ENCODE results near the gene KLHL35. TPM values are rescaled to one million over a fixed set of nuclear protein-coding genes. Genes with fewer than 3 reads are reported as not detected.

Gene KLHL35
- total and polyA plus RNA-seq, 4 donors = 0.62 to 2.4 (median 1.7) TPM

GRCh38 chr11:75462117-75462653 is 29.2 kb upstream of the KLHL35 start:
- Histone ChIP-seq H3K9me3 (ENCODE audit: control insufficient read depth in 4 of 4, insufficient read depth in 3 of 4, low read length in 3 of 4) (no peaks in the 10 kb centered on the region), H3K4me1 (ENCODE audit: control insufficient read depth in 5 of 5, insufficient read depth in 5 of 5, low read length in 5 of 5) (peaks cover 0 to 25% (median 14%) of the 10 kb centered on the region in 5 donors), H3K4me3 (no peak overlapping the region), H3K36me3 (ENCODE audit: control insufficient read depth in 4 of 4, insufficient read depth in 4 of 4, low read length in 4 of 4) (no peaks in the 10 kb centered on the region), H3K9ac (ENCODE audit: insufficient read depth in 1 of 2, low read length in 2 of 2) (no peak overlapping the region), H3K27me3 (ENCODE audit: control insufficient read depth in 3 of 3, insufficient read depth in 3 of 3, low read length in 2 of 3) (no peaks in the 10 kb centered on the region), H3K27ac (ENCODE audit: low read depth in 1 of 2, low read length in 1 of 2) (no peak overlapping the region)
- no peak for ATAC-seq (ENCODE audit: insufficient read depth, low FRiP score)
- TF ChIP-seq, protein P1, sequence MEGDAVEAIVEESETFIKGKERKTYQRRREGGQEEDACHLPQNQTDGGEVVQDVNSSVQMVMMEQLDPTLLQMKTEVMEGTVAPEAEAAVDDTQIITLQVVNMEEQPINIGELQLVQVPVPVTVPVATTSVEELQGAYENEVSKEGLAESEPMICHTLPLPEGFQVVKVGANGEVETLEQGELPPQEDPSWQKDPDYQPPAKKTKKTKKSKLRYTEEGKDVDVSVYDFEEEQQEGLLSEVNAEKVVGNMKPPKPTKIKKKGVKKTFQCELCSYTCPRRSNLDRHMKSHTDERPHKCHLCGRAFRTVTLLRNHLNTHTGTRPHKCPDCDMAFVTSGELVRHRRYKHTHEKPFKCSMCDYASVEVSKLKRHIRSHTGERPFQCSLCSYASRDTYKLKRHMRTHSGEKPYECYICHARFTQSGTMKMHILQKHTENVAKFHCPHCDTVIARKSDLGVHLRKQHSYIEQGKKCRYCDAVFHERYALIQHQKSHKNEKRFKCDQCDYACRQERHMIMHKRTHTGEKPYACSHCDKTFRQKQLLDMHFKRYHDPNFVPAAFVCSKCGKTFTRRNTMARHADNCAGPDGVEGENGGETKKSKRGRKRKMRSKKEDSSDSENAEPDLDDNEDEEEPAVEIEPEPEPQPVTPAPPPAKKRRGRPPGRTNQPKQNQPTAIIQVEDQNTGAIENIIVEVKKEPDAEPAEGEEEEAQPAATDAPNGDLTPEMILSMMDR (IDR thresholded peaks at IDR 0.05; ENCODE audit: control extremely low read depth, extremely low read depth) = no peak
- no peak for DNase-seq
- WGBS, 2 donors = 85 to 89% methylated on average over 5 of the region's 5 CpGs

GRCh38 chr11:75461151-75461550 is 28.1 kb upstream of the KLHL35 start:
- DNase-seq (no peak), ATAC-seq (ENCODE audit: insufficient read depth, low FRiP score) (no peak)
- Histone ChIP-seq H3K4me3 (no peak overlapping the region), H3K36me3 (ENCODE audit: control insufficient read depth in 4 of 4, insufficient read depth in 4 of 4, low read length in 4 of 4) (no peaks in the 10 kb centered on the region), H3K9ac (ENCODE audit: insufficient read depth in 1 of 2, low read length in 2 of 2) (no peak overlapping the region), H3K27me3 (ENCODE audit: control insufficient read depth in 3 of 3, insufficient read depth in 3 of 3, low read length in 2 of 3) (no peaks in the 10 kb centered on the region), H3K4me1 (ENCODE audit: control insufficient read depth in 5 of 5, insufficient read depth in 5 of 5, low read length in 5 of 5) (peaks cover 0 to 19% (median 8%) of the 10 kb centered on the region in 5 donors), H3K9me3 (ENCODE audit: control insufficient read depth in 4 of 4, insufficient read depth in 3 of 4, low read length in 3 of 4) (no peaks in the 10 kb centered on the region), H3K27ac (ENCODE audit: low read depth in 1 of 2, low read length in 1 of 2) (no peak overlapping the region)
- 93 to 94% methylated on average over 6 of the region's 6 CpGs for WGBS, 2 donors
- TF ChIP-seq, protein P1 (IDR thresholded peaks at IDR 0.05; ENCODE audit: control extremely low read depth, extremely low read depth) = no peak

GRCh38 chr11:75456596-75457183 is 23.7 kb upstream of the KLHL35 start:
- Histone ChIP-seq H3K9ac (ENCODE audit: insufficient read depth in 1 of 2, low read length in 2 of 2) (no peak overlapping the region), H3K9me3 (ENCODE audit: control insufficient read depth in 4 of 4, insufficient read depth in 3 of 4, low read length in 3 of 4) (no peaks in the 10 kb centered on the region), H3K27ac (ENCODE audit: low read depth in 1 of 2, low read length in 1 of 2) (no peak overlapping the region), H3K4me3 (no peak overlapping the region), H3K4me1 (ENCODE audit: control insufficient read depth in 5 of 5, insufficient read depth in 5 of 5, low read length in 5 of 5) (peaks cover 0 to 20% (median 0%) of the 10 kb centered on the region in 5 donors), H3K27me3 (ENCODE audit: control insufficient read depth in 3 of 3, insufficient read depth in 3 of 3, low read length in 2 of 3) (peaks cover 0 to 3% (median 3%) of the 10 kb centered on the region in 3 donors), H3K36me3 (ENCODE audit: control insufficient read depth in 4 of 4, insufficient read depth in 4 of 4, low read length in 4 of 4) (no peaks in the 10 kb centered on the region)
- ATAC-seq (ENCODE audit: insufficient read depth, low FRiP score) (no peak), DNase-seq (no peak)
- WGBS, 2 donors = 87 to 95% methylated on average over 14 of the region's 14 CpGs
- TF ChIP-seq, protein P1 (IDR thresholded peaks at IDR 0.05; ENCODE audit: control extremely low read depth, extremely low read depth) = no peak
